Measurements from ENCODE around the gene HCFC1.
A peak's percentile ranks its signal among the peaks of the same experiment; 100 is the strongest.

The HCFC1 gene

DNA sequence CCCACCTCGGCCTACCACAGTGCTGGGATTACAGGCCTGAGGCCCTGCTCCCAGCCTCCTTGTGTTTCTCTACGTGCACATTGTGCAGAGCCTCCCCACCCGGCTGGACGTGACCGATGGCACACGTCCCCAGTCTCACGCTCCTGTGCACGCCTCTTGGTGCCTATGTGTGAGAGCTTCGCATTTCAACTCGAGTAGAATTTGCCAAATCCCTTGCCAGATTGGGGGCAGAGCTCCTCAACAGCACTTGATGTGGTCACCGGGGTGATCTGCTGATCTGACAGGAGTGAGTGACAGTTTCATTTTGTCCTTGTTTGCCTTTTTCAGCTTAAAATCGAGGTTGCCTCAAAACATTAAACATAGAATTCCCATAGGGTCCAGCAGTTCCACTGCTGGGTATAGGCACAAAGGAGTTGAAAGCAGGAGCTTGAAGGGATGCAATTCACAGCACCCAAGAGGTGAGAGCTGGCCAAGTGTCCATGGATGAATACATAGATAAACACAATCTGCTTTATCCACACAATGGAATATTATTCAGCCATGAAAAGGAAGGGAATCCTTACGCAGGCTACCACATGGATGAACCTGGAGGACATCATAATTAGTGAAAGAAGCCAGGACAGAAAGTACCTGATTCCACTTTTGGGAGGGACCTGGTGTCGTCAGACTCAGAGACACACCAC lies 18.5 kb upstream of the HCFC1 start:
- H3K79me1 ChIP-seq (ENCODE audit: low read length): no peaks in the 10 kb centered on the region
- no peak overlapping the region for H3K4ac ChIP-seq (ENCODE audit: low read depth, low read length)
- H3K27ac ChIP-seq (ENCODE audit: low read depth, low read length): no peak overlapping the region
- H2BK5ac ChIP-seq (ENCODE audit: low read depth, low read length, poor library complexity): no peak overlapping the region
- H2BK12ac ChIP-seq (ENCODE audit: low read length): no peak overlapping the region
- no peak overlapping the region for H3K9ac ChIP-seq (ENCODE audit: low read length)
- no peak overlapping the region for H3K4me2 ChIP-seq (ENCODE audit: low read length)
- no peak overlapping the region for H3K4me3 ChIP-seq (ENCODE audit: low read depth, low read length)
- H4K91ac ChIP-seq (ENCODE audit: low read depth, low read length): no peak overlapping the region
- H2BK120ac ChIP-seq (ENCODE audit: insufficient read depth, low read length, poor library complexity): no peak overlapping the region
- H3K9me3 ChIP-seq (ENCODE audit: insufficient read depth, low read depth, low read length): no peaks in the 10 kb centered on the region
- H4K8ac ChIP-seq (ENCODE audit: low read depth, low read length): no peak overlapping the region
- no peaks in the 10 kb centered on the region for H3K36me3 ChIP-seq (ENCODE audit: control insufficient read depth in 1 of 2, insufficient read depth in 2 of 2, low read length in 2 of 2)
- H2AK5ac ChIP-seq (ENCODE audit: low read length): no peak overlapping the region
- H2AFZ ChIP-seq (ENCODE audit: insufficient read depth, low read length, poor library complexity): no peak overlapping the region
- no peak overlapping the region for H3K23ac ChIP-seq (ENCODE audit: low read length)
- H4K12ac ChIP-seq (ENCODE audit: low read depth, low read length): no peak overlapping the region
- H3K18ac ChIP-seq (ENCODE audit: low read length): no peak overlapping the region
- WGBS (ENCODE audit: extremely low coverage, insufficient coverage, insufficient read length): no CpG with 5 or more reads among the region's 14 CpGs
- no peaks in the 10 kb centered on the region for H3K27me3 ChIP-seq (ENCODE audit: insufficient read depth, low read length)
- no peaks in the 10 kb centered on the region for H3K79me2 ChIP-seq (ENCODE audit: control insufficient read depth, insufficient read depth, low read length, poor library complexity)
- H3K4me1 ChIP-seq (ENCODE audit: control insufficient read depth in 1 of 2, insufficient read depth in 2 of 2, low read length in 2 of 2): no peaks in the 10 kb centered on the region
- DNase-seq: no peak
- H3K14ac ChIP-seq (ENCODE audit: low read length): no peak overlapping the region

- no peak for DNase-seq
- Histone ChIP-seq H3K36me3 (ENCODE audit: control insufficient read depth in 1 of 2, insufficient read depth in 2 of 2, low read length in 2 of 2) (no peaks in the 10 kb centered on the region), H3K27ac (ENCODE audit: low read depth, low read length) (no peak overlapping the region), H2AFZ (ENCODE audit: insufficient read depth, low read length, poor library complexity) (no peak overlapping the region), H3K18ac (ENCODE audit: low read length) (no peak overlapping the region), H3K79me2 (ENCODE audit: control insufficient read depth, insufficient read depth, low read length, poor library complexity) (no peaks in the 10 kb centered on the region), H2BK12ac (ENCODE audit: low read length) (no peak overlapping the region), H3K4me1 (ENCODE audit: control insufficient read depth in 1 of 2, insufficient read depth in 2 of 2, low read length in 2 of 2) (no peaks in the 10 kb centered on the region), H4K91ac (ENCODE audit: low read depth, low read length) (no peak overlapping the region), H3K9me3 (ENCODE audit: insufficient read depth, low read depth, low read length) (no peaks in the 10 kb centered on the region), H3K4me2 (ENCODE audit: low read length) (no peak overlapping the region), H3K4me3 (ENCODE audit: low read depth, low read length) (no peak overlapping the region), H2BK5ac (ENCODE audit: low read depth, low read length, poor library complexity) (no peak overlapping the region), H3K9ac (ENCODE audit: low read length) (no peak overlapping the region), H2BK120ac (ENCODE audit: insufficient read depth, low read length, poor library complexity) (no peak overlapping the region), H3K14ac (ENCODE audit: low read length) (no peak overlapping the region), H3K27me3 (ENCODE audit: insufficient read depth, low read length) (no peaks in the 10 kb centered on the region), H3K79me1 (ENCODE audit: low read length) (no peaks in the 10 kb centered on the region), H3K23ac (ENCODE audit: low read length) (no peak overlapping the region), H4K8ac (ENCODE audit: low read depth, low read length) (no peak overlapping the region), H3K4ac (ENCODE audit: low read depth, low read length) (no peak overlapping the region), H4K12ac (ENCODE audit: low read depth, low read length) (no peak overlapping the region), H2AK5ac (ENCODE audit: low read length) (no peak overlapping the region)
- no CpG with 5 or more reads among the region's 12 CpGs for WGBS (ENCODE audit: extremely low coverage, insufficient coverage, insufficient read length)
Observed at GRCh38 chrX:153988493-153988892, 16.9 kb upstream of the HCFC1 start.

GRCh38 chrX:153984351-153985178 lies 12.9 kb upstream of the HCFC1 start:
- no peaks in the 10 kb centered on the region for H3K27me3 ChIP-seq (ENCODE audit: insufficient read depth, low read length)
- H2BK120ac ChIP-seq (ENCODE audit: insufficient read depth, low read length, poor library complexity): no peak overlapping the region
- DNase-seq: no peak
- no peaks in the 10 kb centered on the region for H3K9me3 ChIP-seq (ENCODE audit: insufficient read depth, low read depth, low read length)
- no peak overlapping the region for H2AK5ac ChIP-seq (ENCODE audit: low read length)
- H3K4ac ChIP-seq (ENCODE audit: low read depth, low read length): no peak overlapping the region
- H3K4me1 ChIP-seq (ENCODE audit: control insufficient read depth in 1 of 2, insufficient read depth in 2 of 2, low read length in 2 of 2): no peaks in the 10 kb centered on the region
- H3K23ac ChIP-seq (ENCODE audit: low read length): no peak overlapping the region
- no peak overlapping the region for H4K91ac ChIP-seq (ENCODE audit: low read depth, low read length)
- no peak overlapping the region for H4K8ac ChIP-seq (ENCODE audit: low read depth, low read length)
- H3K27ac ChIP-seq (ENCODE audit: low read depth, low read length): no peak overlapping the region
- no peaks in the 10 kb centered on the region for H3K79me1 ChIP-seq (ENCODE audit: low read length)
- no peak overlapping the region for H2BK5ac ChIP-seq (ENCODE audit: low read depth, low read length, poor library complexity)
- no peak overlapping the region for H2BK12ac ChIP-seq (ENCODE audit: low read length)
- no peak overlapping the region for H3K18ac ChIP-seq (ENCODE audit: low read length)
- H3K4me3 ChIP-seq (ENCODE audit: low read depth, low read length): no peak overlapping the region
- H2AFZ ChIP-seq (ENCODE audit: insufficient read depth, low read length, poor library complexity): no peak overlapping the region
- H3K36me3 ChIP-seq (ENCODE audit: control insufficient read depth in 1 of 2, insufficient read depth in 2 of 2, low read length in 2 of 2): peaks cover 2 to 5% of the 10 kb centered on the region in 2 experiments
- H3K4me2 ChIP-seq (ENCODE audit: low read length): no peak overlapping the region
- H3K9ac ChIP-seq (ENCODE audit: low read length): no peak overlapping the region
- no peaks in the 10 kb centered on the region for H3K79me2 ChIP-seq (ENCODE audit: control insufficient read depth, insufficient read depth, low read length, poor library complexity)
- WGBS (ENCODE audit: extremely low coverage, insufficient coverage, insufficient read length): no CpG with 5 or more reads among the region's 20 CpGs
- no peak overlapping the region for H3K14ac ChIP-seq (ENCODE audit: low read length)
- no peak overlapping the region for H4K12ac ChIP-seq (ENCODE audit: low read depth, low read length)

- peak in 1 of 2 donors; percentile 20 for DNase-seq
- no peak overlapping the region for H4K12ac ChIP-seq (ENCODE audit: low read depth, low read length)
- no peaks in the 10 kb centered on the region for H3K79me1 ChIP-seq (ENCODE audit: low read length)
- no peak overlapping the region for H2BK12ac ChIP-seq (ENCODE audit: low read length)
- no peak overlapping the region for H3K4me3 ChIP-seq (ENCODE audit: low read depth, low read length)
- H2AFZ ChIP-seq (ENCODE audit: insufficient read depth, low read length, poor library complexity): no peak overlapping the region
- H3K4me1 ChIP-seq (ENCODE audit: control insufficient read depth in 1 of 2, insufficient read depth in 2 of 2, low read length in 2 of 2): no peaks in the 10 kb centered on the region
- H3K14ac ChIP-seq (ENCODE audit: low read length): no peak overlapping the region
- no peak overlapping the region for H2BK5ac ChIP-seq (ENCODE audit: low read depth, low read length, poor library complexity)
- no peak overlapping the region for H3K27ac ChIP-seq (ENCODE audit: low read depth, low read length)
- no peak overlapping the region for H2AK5ac ChIP-seq (ENCODE audit: low read length)
- no peak overlapping the region for H3K18ac ChIP-seq (ENCODE audit: low read length)
- no CpG with 5 or more reads among the region's 12 CpGs for WGBS (ENCODE audit: extremely low coverage, insufficient coverage, insufficient read length)
- H4K8ac ChIP-seq (ENCODE audit: low read depth, low read length): no peak overlapping the region
- H3K4me2 ChIP-seq (ENCODE audit: low read length): no peak overlapping the region
- no peak overlapping the region for H3K9ac ChIP-seq (ENCODE audit: low read length)
- H3K23ac ChIP-seq (ENCODE audit: low read length): no peak overlapping the region
- peaks cover 2 to 5% of the 10 kb centered on the region in 2 experiments for H3K36me3 ChIP-seq (ENCODE audit: control insufficient read depth in 1 of 2, insufficient read depth in 2 of 2, low read length in 2 of 2)
- H3K9me3 ChIP-seq (ENCODE audit: insufficient read depth, low read depth, low read length): no peaks in the 10 kb centered on the region
- H3K79me2 ChIP-seq (ENCODE audit: control insufficient read depth, insufficient read depth, low read length, poor library complexity): no peaks in the 10 kb centered on the region
- H3K27me3 ChIP-seq (ENCODE audit: insufficient read depth, low read length): no peaks in the 10 kb centered on the region
- H4K91ac ChIP-seq (ENCODE audit: low read depth, low read length): no peak overlapping the region
- H3K4ac ChIP-seq (ENCODE audit: low read depth, low read length): no peak overlapping the region
- H2BK120ac ChIP-seq (ENCODE audit: insufficient read depth, low read length, poor library complexity): no peak overlapping the region
Observed at GRCh38 chrX:153983321-153983801, 11.7 kb upstream of the HCFC1 start.
